ENCODE results near the gene ASAP2.

ASAP2 gene

GRCh38 chr2:9313443-9313842 is 106.8 kb downstream of the ASAP2 start:
- DNase-seq (ENCODE audit: extremely low read depth in 1 of 2, low read depth in 1 of 2) = no peak

- DNase-seq (ENCODE audit: extremely low read depth in 1 of 2, low read depth in 1 of 2) = no peak
Observed at GRCh38 chr2:9315280-9315847, 108.8 kb downstream of the ASAP2 start.

GRCh38 chr2:9317559-9317958 is 110.9 kb downstream of the ASAP2 start:
- DNase-seq (ENCODE audit: extremely low read depth in 1 of 2, low read depth in 1 of 2) = no peak

DNA sequence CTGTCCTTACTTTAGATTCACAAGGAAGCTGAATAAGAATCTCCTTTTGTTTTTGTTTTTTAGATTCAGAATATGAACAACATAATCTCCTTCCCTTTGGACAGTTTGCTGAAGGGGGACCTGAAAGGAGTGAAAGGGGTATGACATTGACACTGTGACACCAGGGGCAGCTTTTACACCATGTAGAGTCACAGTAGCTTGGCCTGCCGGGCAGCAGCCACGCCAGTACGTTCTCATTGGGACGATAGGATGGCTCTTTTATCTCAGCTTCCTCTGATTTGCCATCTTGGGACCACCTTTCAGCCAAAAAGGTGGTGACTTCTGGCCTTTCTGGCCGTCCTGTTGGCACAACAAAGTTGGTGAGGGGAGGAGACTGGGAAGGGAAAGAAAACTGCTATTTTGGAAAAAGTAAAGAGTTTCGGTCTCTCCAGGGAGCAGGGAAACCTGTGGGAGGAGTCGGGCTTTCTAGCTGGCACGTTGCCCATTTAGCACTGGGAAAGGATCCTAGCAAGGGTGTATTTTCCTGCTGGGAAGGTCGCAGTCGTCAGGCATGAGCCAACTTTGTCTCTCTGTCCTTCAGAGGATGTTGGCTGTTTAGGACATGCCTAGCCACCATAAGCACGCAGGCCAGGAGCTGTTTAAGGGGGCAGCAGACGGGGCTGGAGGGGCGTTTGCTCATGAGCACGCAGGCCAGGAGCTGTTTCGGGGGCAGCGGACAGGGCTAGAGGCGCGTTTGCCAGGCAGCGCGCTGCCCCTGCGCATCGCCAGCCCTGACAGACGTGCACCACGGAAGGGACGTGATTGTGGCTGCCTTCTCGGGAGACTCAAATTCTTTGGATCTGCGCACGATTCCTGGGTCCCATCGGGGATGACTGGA is 112.1 kb downstream of the ASAP2 start:
- no peak for DNase-seq (ENCODE audit: extremely low read depth in 1 of 2, low read depth in 1 of 2)

GRCh38 chr2:9319338-9319715 is 112.7 kb downstream of the ASAP2 start:
- no peak for DNase-seq (ENCODE audit: extremely low read depth in 1 of 2, low read depth in 1 of 2)

- DNase-seq (ENCODE audit: extremely low read depth in 1 of 2, low read depth in 1 of 2) = no peak
Observed at GRCh38 chr2:9322576-9322975, 116.0 kb downstream of the ASAP2 start.

DNA sequence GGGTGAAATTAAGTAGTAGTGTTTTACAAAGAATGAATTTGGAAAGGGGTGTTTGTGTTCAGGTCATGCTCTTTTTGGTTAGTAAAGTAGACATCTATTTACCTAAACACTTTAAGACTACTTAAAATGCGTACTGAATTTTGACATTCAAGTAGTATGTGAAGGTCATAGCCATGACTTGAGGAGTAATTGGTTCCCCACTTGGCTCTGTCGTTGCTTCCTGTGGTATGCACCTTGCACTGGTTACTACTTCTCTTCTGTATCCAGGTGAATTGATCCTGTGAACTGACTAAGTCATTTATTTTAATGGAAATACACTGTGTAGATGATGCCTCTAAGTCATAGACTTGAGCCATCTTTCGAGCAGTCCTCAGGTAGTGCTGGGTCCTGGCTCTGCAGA is 118.8 kb downstream of the ASAP2 start:
- no peak for DNase-seq (ENCODE audit: extremely low read depth in 1 of 2, low read depth in 1 of 2)

GRCh38 chr2:9326975-9327374 is 120.4 kb downstream of the ASAP2 start:
- no peak for DNase-seq (ENCODE audit: extremely low read depth in 1 of 2, low read depth in 1 of 2)

DNA sequence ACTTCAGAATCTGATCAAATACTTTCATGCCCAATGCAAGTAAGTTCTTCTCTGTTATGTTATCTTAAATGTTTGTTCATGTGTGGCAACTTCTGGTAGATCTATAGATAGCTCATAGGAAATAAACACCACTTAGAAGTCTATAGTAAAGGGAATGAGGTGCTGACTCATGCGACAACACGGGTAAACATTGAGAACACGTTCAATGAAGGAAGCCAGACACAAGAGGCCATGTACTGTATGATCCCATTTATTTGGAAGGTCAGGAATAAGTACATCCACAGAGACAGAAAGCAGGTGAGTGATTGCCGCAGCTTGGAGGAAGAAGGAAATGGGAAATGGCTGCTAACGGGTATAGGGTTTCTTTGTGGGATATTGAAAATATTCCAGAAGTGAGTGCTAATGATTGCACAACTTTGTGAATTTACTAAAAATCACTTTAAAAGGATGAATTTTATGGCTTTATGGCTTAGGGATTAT is 121.3 kb downstream of the ASAP2 start:
- no peak for DNase-seq (ENCODE audit: extremely low read depth in 1 of 2, low read depth in 1 of 2)

DNA sequence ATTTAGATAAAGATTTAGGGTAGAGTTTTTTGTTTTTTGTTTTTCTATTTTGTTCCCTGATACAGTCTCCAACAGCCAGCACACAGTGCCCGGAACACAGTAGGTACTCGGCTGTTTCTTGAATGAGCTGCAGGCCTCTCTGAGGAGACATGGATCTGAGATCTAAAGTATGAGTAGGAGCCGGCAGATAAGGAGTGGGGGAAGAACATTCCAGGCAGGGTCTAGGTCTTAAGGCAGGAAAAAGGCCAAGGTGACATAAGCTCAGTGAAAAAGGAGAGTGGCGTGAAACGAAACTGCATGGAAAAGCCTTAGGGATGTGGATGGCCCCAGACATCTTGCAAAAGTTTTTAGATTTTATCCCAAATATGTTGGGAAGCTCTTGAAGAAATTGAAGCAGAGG is 122.3 kb downstream of the ASAP2 start:
- no peak for DNase-seq (ENCODE audit: extremely low read depth in 1 of 2, low read depth in 1 of 2)

GRCh38 chr2:9329497-9329896 is 122.9 kb downstream of the ASAP2 start:
- no peak for DNase-seq (ENCODE audit: extremely low read depth in 1 of 2, low read depth in 1 of 2)

DNA sequence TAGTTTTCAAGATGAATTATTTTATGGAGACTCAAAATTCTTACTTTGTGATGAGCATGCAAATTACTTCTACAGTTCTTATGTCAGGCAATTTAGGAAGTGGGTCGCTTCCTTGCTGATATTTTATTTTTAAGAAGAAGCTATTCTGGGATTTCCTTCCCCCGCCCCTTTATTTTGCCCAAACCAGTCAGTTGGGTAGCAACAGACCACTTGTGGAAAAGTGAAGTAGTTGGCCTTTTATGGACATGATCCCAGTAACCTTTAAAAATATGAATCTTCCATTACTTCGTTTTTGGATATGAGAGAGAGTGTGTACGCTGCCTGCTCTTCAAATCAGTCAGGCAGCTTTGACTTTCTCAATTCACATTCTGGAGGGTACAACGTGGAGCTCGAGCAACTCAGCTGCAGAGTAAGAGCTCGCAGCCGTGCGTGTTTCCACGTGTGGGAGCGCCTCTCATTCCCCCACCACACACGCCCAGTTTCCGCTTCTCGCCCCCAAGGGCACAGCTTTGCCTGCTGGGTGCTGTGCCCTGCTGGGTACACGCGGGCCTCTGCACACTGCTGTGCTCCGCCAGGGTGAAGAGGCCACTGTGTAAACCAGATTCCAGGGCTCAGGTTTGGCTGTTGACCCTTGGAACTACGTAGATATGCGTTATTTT is 124.1 kb downstream of the ASAP2 start:
- no peak for DNase-seq (ENCODE audit: extremely low read depth in 1 of 2, low read depth in 1 of 2)

GRCh38 chr2:9331704-9332103 is 125.1 kb downstream of the ASAP2 start:
- no peak for DNase-seq (ENCODE audit: extremely low read depth in 1 of 2, low read depth in 1 of 2)

DNA sequence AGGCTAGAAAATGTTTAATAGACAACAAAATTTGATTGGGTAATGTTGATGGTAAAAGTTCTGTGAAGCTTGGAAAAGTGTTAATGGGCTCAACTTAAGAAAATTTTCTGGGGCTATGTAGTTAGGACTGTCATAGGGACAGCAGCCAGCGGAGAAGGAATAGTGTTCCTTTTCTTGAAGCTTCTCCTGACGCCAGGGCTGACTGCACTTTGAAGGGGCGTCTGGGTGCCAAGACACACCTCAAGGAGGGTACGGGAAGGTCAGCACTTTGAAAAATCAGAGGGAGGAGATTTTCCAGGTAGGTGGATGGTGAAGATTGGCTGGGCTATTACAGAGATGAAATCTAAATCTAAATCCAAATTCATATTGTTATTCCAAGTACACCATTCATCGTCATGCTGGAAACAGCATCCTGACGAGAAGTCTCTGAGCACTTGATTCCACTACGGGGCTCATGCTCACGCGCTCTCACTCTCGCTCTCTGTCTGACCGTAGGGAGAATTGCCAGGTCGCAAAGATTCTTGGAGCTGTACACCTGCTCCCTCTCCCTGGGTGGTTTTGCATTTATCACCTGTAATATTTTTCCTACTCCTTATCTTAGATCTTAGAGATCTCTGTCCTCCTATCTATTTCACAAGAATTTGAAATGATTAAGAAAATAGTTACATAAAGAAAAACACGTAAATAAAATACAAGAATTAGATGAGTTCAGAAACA is 125.7 kb downstream of the ASAP2 start:
- no peak for DNase-seq (ENCODE audit: extremely low read depth in 1 of 2, low read depth in 1 of 2)

DNA sequence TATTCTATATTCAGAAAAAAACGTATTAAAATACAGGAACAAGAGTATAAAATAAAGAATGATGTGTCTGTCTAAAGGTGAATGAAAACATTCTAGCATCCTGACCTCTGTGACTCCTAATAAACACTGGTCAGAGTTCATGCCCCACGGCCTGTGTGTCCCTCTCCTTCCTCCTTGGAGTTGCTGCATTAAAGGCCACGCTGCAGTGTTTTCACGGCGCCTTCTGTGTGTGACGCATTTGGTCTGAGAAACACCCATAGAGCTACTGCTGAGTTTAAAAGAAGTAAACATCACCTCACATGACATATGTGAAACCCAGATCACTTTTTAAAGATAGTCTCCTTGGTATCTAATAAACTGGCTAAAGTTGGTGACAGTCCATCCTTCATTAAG is 126.2 kb downstream of the ASAP2 start:
- DNase-seq (ENCODE audit: extremely low read depth in 1 of 2, low read depth in 1 of 2) = no peak

GRCh38 chr2:9333591-9334171 is 127.1 kb downstream of the ASAP2 start:
- no peak for DNase-seq (ENCODE audit: extremely low read depth in 1 of 2, low read depth in 1 of 2)

DNA sequence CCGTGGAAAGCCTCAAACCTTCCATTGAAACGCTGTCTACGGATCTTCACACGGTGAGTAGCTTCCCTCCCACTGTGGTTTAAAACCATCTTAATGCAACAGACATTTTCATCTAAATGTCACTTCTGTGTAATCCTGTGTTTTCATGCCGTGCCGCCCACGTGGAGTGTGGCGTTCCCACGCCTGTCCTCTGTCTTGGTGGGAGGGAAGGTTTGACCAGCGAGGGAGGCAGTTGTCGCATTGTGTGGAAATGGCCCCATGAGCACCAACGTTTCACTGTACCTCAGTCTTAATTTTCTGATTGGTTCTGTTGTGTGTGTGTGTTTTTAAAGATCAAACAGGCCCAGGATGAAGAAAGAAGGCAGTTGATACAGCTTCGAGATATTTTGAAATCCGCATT is 128.1 kb downstream of the ASAP2 start:
- no peak for DNase-seq (ENCODE audit: extremely low read depth in 1 of 2, low read depth in 1 of 2)

- no peak for DNase-seq (ENCODE audit: extremely low read depth in 1 of 2, low read depth in 1 of 2)
Observed at GRCh38 chr2:9335322-9335832, 128.8 kb downstream of the ASAP2 start.

GRCh38 chr2:9336241-9336575 is 129.6 kb downstream of the ASAP2 start:
- DNase-seq (ENCODE audit: extremely low read depth in 1 of 2, low read depth in 1 of 2) = no peak

DNA sequence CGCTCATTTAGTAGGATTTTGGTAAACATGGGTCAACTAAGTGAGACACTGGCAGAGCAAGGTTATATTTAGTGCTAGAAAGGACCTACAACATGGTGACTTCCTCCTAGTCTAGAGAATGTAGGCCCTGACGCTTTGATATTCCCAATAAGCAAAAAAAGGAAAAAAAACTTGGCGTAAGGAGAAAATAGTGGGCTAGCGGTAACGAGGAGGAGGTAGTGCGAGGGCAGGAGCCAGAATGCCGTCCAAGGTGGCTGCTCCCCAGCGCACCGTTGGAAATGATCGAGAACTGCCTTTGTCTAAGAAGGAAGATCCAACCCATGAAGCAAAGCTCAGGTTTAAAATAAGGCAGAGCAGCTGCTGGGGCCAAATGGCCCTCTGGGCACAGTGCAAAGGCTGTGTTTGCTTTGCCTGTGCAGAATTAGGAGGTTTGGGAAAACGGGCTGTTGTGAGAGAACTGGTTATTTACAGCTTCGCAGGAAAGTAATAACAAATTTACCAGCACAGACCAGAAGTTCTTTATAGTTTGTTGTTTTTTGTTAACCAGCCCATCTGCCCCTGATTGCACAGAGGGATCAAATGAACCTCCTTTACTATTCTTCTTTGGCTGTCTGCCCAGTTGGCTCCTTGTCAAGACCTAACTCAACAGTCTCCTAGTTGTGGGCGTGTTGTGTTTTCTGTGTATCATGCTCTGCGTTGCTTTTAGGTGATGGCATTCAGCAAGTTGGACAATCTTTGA is 130.1 kb downstream of the ASAP2 start:
- DNase-seq (ENCODE audit: extremely low read depth in 1 of 2, low read depth in 1 of 2) = no peak
